Measurements from ENCODE around the gene NFKBIB. TPM values are rescaled to one million over a fixed set of nuclear protein-coding genes. Genes with fewer than 3 reads are reported as not detected.

Gene NFKBIB
- total RNA-seq, 1 donor from 2014 or later, result 18.0 TPM

- Mint-ChIP-seq H3K4me3 (ENCODE audit: unreplicated experiment) (no peak overlapping the region), H3K27ac (ENCODE audit: unreplicated experiment) (no peak overlapping the region), H3K9me3 (ENCODE audit: unreplicated experiment) (no peaks in the 10 kb centered on the region), H3K27me3 (ENCODE audit: unreplicated experiment) (no peaks in the 10 kb centered on the region), H3K36me3 (ENCODE audit: unreplicated experiment) (peaks cover 4% of the 10 kb centered on the region), H3K4me1 (ENCODE audit: unreplicated experiment) (no peaks in the 10 kb centered on the region)
- no peak for TF ChIP-seq CTCF (IDR thresholded peaks at IDR 0.05)
- DNase-seq (ENCODE audit: extremely low spot score, unreplicated experiment), result no peak
These were observed 42.2 kb downstream of the NFKBIB start for GRCh38 chr19:38941979-38942378.

GRCh38 chr19:38942471-38943181, 42.9 kb downstream of the NFKBIB start:
- Mint-ChIP-seq H3K27me3 (ENCODE audit: unreplicated experiment) (no peaks in the 10 kb centered on the region), H3K9me3 (ENCODE audit: unreplicated experiment) (no peaks in the 10 kb centered on the region), H3K36me3 (ENCODE audit: unreplicated experiment) (peaks cover 4% of the 10 kb centered on the region), H3K4me1 (ENCODE audit: unreplicated experiment) (no peaks in the 10 kb centered on the region), H3K27ac (ENCODE audit: unreplicated experiment) (no peak overlapping the region), H3K4me3 (ENCODE audit: unreplicated experiment) (no peak overlapping the region)
- TF ChIP-seq CTCF (IDR thresholded peaks at IDR 0.05), result no peak
- no peak for DNase-seq (ENCODE audit: extremely low spot score, unreplicated experiment)

- no peak for TF ChIP-seq CTCF (IDR thresholded peaks at IDR 0.05)
- H3K4me3 Mint-ChIP-seq (ENCODE audit: unreplicated experiment), result no peak overlapping the region
- H3K4me1 Mint-ChIP-seq (ENCODE audit: unreplicated experiment), result peaks cover 6% of the 10 kb centered on the region
- H3K36me3 Mint-ChIP-seq (ENCODE audit: unreplicated experiment), result peaks cover 8% of the 10 kb centered on the region
- H3K27me3 Mint-ChIP-seq (ENCODE audit: unreplicated experiment), result no peaks in the 10 kb centered on the region
- no peak overlapping the region for H3K27ac Mint-ChIP-seq (ENCODE audit: unreplicated experiment)
- H3K9me3 Mint-ChIP-seq (ENCODE audit: unreplicated experiment), result no peaks in the 10 kb centered on the region
- no peak for DNase-seq (ENCODE audit: extremely low spot score, unreplicated experiment)
These were observed 45.3 kb downstream of the NFKBIB start for GRCh38 chr19:38944981-38945506.

GRCh38 chr19:38945562-38946228, 45.9 kb downstream of the NFKBIB start:
- peaks cover 8% of the 10 kb centered on the region for H3K36me3 Mint-ChIP-seq (ENCODE audit: unreplicated experiment)
- no peak for DNase-seq (ENCODE audit: extremely low spot score, unreplicated experiment)

More at GRCh38 chr19:38945562-38946228, 45.9 kb downstream of the NFKBIB start:
- H3K27me3 Mint-ChIP-seq (ENCODE audit: unreplicated experiment), result no peaks in the 10 kb centered on the region
- no peak for TF ChIP-seq CTCF (IDR thresholded peaks at IDR 0.05)
- peaks cover 9% of the 10 kb centered on the region for H3K4me1 Mint-ChIP-seq (ENCODE audit: unreplicated experiment)
- no peak overlapping the region for H3K27ac Mint-ChIP-seq (ENCODE audit: unreplicated experiment)
- no peak overlapping the region for H3K4me3 Mint-ChIP-seq (ENCODE audit: unreplicated experiment)
- H3K9me3 Mint-ChIP-seq (ENCODE audit: unreplicated experiment), result no peaks in the 10 kb centered on the region
